ENCODE data around the gene KCNS3. TPM values are rescaled to one million over a fixed set of nuclear protein-coding genes. Genes with fewer than 3 reads are reported as not detected.

Gene KCNS3
- total and polyA plus RNA-seq, 2 of the 4 experiments (the other 2 are of a cell fraction) = 2.9 to 4.3 TPM

- in situ Hi-C loops (cut with MboI; ENCODE audit: low sequenced_read_pairs) = loop anchor here (25.0 kb wide), 1 partner anchor 312 kb away; no protein-coding TSS in a partner anchor
- POLR2A ChIA-PET (ENCODE audit: unreplicated experiment) = no interaction called here
- H3K27ac ChIP-seq (ENCODE audit: insufficient read depth, low read length) = no peak overlapping the region
These were observed 28.3 kb upstream of the KCNS3 start for GRCh38 chr2:17850151-17850550.

More at GRCh38 chr2:17850151-17850550, 28.3 kb upstream of the KCNS3 start:
- Histone ChIP-seq H3K18ac (ENCODE audit: low read depth, low read length) (no peak overlapping the region), H2AK5ac (ENCODE audit: low read depth, low read length) (no peak overlapping the region), H2BK5ac (ENCODE audit: low read depth, low read length, poor library complexity, severe bottlenecking) (no peak overlapping the region), H4K8ac (ENCODE audit: low read depth in 2 of 2, low read length in 2 of 2) (no peak overlapping the region), H3K9me3 (ENCODE audit: control insufficient read depth, insufficient read depth, low read length) (no peaks in the 10 kb centered on the region), H4K5ac (ENCODE audit: low read depth, low read length) (no peak overlapping the region), H2BK15ac (ENCODE audit: low read depth, low read length) (no peak overlapping the region), H3K9me1 (ENCODE audit: insufficient read depth, low read length) (no peaks in the 10 kb centered on the region), H3K36me3 (ENCODE audit: control insufficient read depth, insufficient read depth, low read length) (no peaks in the 10 kb centered on the region), H3K14ac (replicated peaks; ENCODE audit: low read depth, low read length) (no peak overlapping the region), H4K20me1 (ENCODE audit: insufficient read depth, low read length) (no peaks in the 10 kb centered on the region), H3K4me3 (ENCODE audit: insufficient read depth, low read depth, low read length) (no peak overlapping the region), H2BK20ac (ENCODE audit: low read depth, low read length) (no peak overlapping the region), H3K9ac (ENCODE audit: low read depth, low read length) (no peak overlapping the region), H2AK9ac (replicated peaks; ENCODE audit: low read depth, low read length, poor library complexity) (no peak overlapping the region), H3K27me3 (ENCODE audit: control insufficient read depth, insufficient read depth, low read length) (peaks cover 3% of the 10 kb centered on the region), H3K56ac (ENCODE audit: extremely low read depth, insufficient read depth, low read length) (no peak overlapping the region), H3K23ac (ENCODE audit: low read depth, low read length) (no peak overlapping the region), H2AFZ (replicated peaks; ENCODE audit: low read length, poor library complexity) (no peak overlapping the region), H3K4me1 (ENCODE audit: control insufficient read depth, insufficient read depth, low read length) (no peaks in the 10 kb centered on the region), H3K4ac (ENCODE audit: low read depth, low read length) (no peak overlapping the region), H3K79me1 (ENCODE audit: low read depth in 1 of 2, low read length in 2 of 2) (no peaks in the 10 kb centered on the region), H3K4me2 (ENCODE audit: low read depth, low read length) (no peak overlapping the region), H4K91ac (ENCODE audit: insufficient read depth, low read depth, low read length) (no peak overlapping the region), H2BK120ac (ENCODE audit: low read depth, low read length) (no peak overlapping the region)
- dilution Hi-C loops (cut with HindIII; ENCODE audit: low sequenced_read_pairs, unreplicated experiment) = no loop called here
- intact Hi-C loops (cut with micrococcal nuclease) = no loop called here
- no TSS peak for BruUV-seq (replicated peaks)
- WGBS, 2 experiments (ENCODE audit: extremely low coverage in 2 of 2, insufficient read length in 1 of 2) = no CpG with 5 or more reads among the region's 4 CpGs
- DNase-seq = no peak
- ATAC-seq (ENCODE audit: low read depth) = no peak
- CTCF ChIA-PET = interaction anchor here (0.6 to 1.1 kb wide), 4 partner anchors 19 to 528 kb away, joined by 3 to 4 read pairs (median 3); no protein-coding TSS in a partner anchor
- TF ChIP-seq RAD21 (IDR thresholded peaks at IDR 0.05; ENCODE audit: low read length) (no peak), MXI1 (IDR thresholded peaks at IDR 0.05; ENCODE audit: borderline replicate concordance, low read depth, low read length) (no peak), BHLHE40 (IDR thresholded peaks at IDR 0.05; ENCODE audit: low read depth, low read length) (no peak), ELK1 (IDR thresholded peaks at IDR 0.05; ENCODE audit: borderline replicate concordance, low read depth, low read length) (no peak), CTCF (conservative IDR thresholded peaks at IDR 0.05; ENCODE audit: low read depth, low read length) (no peak), MAZ (IDR thresholded peaks at IDR 0.05; ENCODE audit: borderline replicate concordance, low read depth, low read length) (no peak), CHD1 (IDR thresholded peaks at IDR 0.05; ENCODE audit: low read depth, low read length) (no peak)

Data from IMR-90 (cell line).